ENCODE measurements around the gene NTF3. TPM values are rescaled to one million over a fixed set of nuclear protein-coding genes. Genes with fewer than 3 reads are reported as not detected.

The NTF3 gene
- total and polyA plus RNA-seq, 2 donors (not counting 1 experiment from before 2014, with no cell fraction given), result not detected

GRCh38 chr12:5440978-5441377 lies 9.1 kb downstream of the NTF3 start:
- peak; percentile 71 for DNase-seq
- TF ChIP-seq EZH2 (IDR thresholded peaks at IDR 0.05; ENCODE audit: borderline replicate concordance, insufficient read depth, low read depth, low read length, poor library complexity, severe bottlenecking) (no peak), CTCF (IDR thresholded peaks at IDR 0.05) (no peak)
- Mint-ChIP-seq H3K27me3 (peaks cover 41% of the 10 kb centered on the region), H3K4me1 (peaks cover 20% of the 10 kb centered on the region), H3K27ac (no peak overlapping the region), H3K4me3 (peak overlapping the region; percentile 6), H3K9me3 (ENCODE audit: insufficient read depth) (no peaks in the 10 kb centered on the region)
- H3K9me3 ChIP-seq (ENCODE audit: control extremely low read depth in 1 of 3, control insufficient read depth in 2 of 3, insufficient read depth in 1 of 3, low read length in 2 of 3), result no peaks in the 10 kb centered on the region
- no peaks in the 10 kb centered on the region for H3K79me2 ChIP-seq (ENCODE audit: control insufficient read depth, insufficient read depth, low read length)
- H3K9ac ChIP-seq (ENCODE audit: low read length), result no peak overlapping the region
- H3K4me2 ChIP-seq (replicated peaks; ENCODE audit: low read depth, low read length, poor library complexity, severe bottlenecking), result peak overlapping the region; percentile 36
- H3K36me3 ChIP-seq (replicated peaks in 1 of 2; ENCODE audit: control extremely low read depth in 1 of 2, control insufficient read depth in 1 of 2, extremely low read depth in 1 of 2, insufficient read depth in 2 of 2, low read length in 1 of 2), result no peaks in the 10 kb centered on the region
- POLR2A ChIA-PET, result no interaction called here
- WGBS (ENCODE audit: insufficient coverage), result 60% methylated on average over 1 of the region's 7 CpGs
- H2AFZ ChIP-seq (ENCODE audit: insufficient read depth, low read depth, low read length, poor library complexity, severe bottlenecking), result no peak overlapping the region
- no peak for ATAC-seq (ENCODE audit: low read depth)
- H4K20me1 ChIP-seq (ENCODE audit: control insufficient read depth, insufficient read depth, low read length, poor library complexity, severe bottlenecking), result no peaks in the 10 kb centered on the region
- CTCF ChIA-PET, result no interaction called here
- H3K27ac ChIP-seq (ENCODE audit: low read length in 2 of 2), result no peak overlapping the region
- H3K4me3 ChIP-seq (ENCODE audit: control extremely low read depth in 1 of 5, extremely low read depth in 1 of 5, insufficient read depth in 1 of 5, low read depth in 2 of 5, low read length in 4 of 5), result no peak overlapping the region
- H3K27me3 ChIP-seq (replicated peaks in 1 of 4; ENCODE audit: control extremely low read depth in 1 of 4, control insufficient read depth in 3 of 4, insufficient read depth in 4 of 4, low read length in 3 of 4), result peaks cover 0 to 16% (median 0%) of the 10 kb centered on the region in 4 experiments
- peaks cover 23 to 37% of the 10 kb centered on the region in 2 donors for H3K4me1 ChIP-seq (ENCODE audit: control insufficient read depth in 2 of 2, insufficient read depth in 2 of 2, low read length in 2 of 2)
- intact Hi-C loops (cut with micrococcal nuclease), result no loop called here

DNA sequence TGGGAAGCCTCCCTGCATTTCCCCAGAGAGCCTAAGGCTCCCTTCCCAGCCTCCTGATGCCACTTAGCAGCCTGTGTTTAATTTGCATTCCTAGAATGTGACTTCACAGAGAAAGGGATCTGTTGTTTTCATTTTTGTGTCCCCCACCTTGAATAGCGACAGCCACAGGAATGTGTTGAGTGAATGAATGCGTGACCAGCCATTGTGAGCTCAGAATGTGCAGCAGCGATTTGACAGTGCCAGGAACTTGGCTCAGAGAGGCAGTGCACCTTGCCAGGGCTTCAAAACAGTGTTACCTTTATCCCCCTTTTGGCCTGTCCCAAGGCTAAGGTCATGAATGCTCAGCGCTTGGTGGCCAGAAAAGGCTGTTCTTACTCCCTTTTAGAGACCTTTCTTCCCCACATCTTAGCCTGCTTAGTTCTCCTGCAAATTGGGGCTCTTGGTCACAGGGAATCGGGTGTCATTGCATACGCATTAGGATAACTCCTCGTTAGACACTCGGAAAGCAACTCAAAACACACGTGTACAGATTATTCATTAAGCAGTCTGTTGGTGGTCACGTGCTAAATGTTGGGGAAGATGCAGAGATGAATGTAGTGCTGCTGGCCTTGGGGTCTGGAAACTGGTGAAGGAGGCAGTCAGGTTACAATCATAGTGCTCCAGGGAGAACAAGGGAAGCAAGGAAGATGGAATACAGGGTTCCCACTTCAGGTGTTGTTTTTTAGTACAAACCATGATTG lies 9.8 kb downstream of the NTF3 start:
- CTCF ChIA-PET, result no interaction called here

More for the DNA sequence above, 9.8 kb downstream of the NTF3 start:
- H3K4me3 ChIP-seq (ENCODE audit: control extremely low read depth in 1 of 5, extremely low read depth in 1 of 5, insufficient read depth in 1 of 5, low read depth in 2 of 5, low read length in 4 of 5), result no peak overlapping the region
- no peaks in the 10 kb centered on the region for H3K36me3 ChIP-seq (replicated peaks in 1 of 2; ENCODE audit: control extremely low read depth in 1 of 2, control insufficient read depth in 1 of 2, extremely low read depth in 1 of 2, insufficient read depth in 2 of 2, low read length in 1 of 2)
- H3K27ac ChIP-seq (ENCODE audit: low read length in 2 of 2), result no peak overlapping the region
- H3K4me1 Mint-ChIP-seq, result peaks cover 20% of the 10 kb centered on the region
- no peak overlapping the region for H3K9ac ChIP-seq (ENCODE audit: low read length)
- DNase-seq (no peak), ATAC-seq (ENCODE audit: low read depth) (no peak)
- intact Hi-C loops (cut with micrococcal nuclease), result no loop called here
- WGBS (ENCODE audit: insufficient coverage), result 86% methylated on average over 10 of the region's 10 CpGs
- no peak overlapping the region for H2AFZ ChIP-seq (ENCODE audit: insufficient read depth, low read depth, low read length, poor library complexity, severe bottlenecking)
- peak overlapping the region; percentile 36 for H3K4me2 ChIP-seq (replicated peaks; ENCODE audit: low read depth, low read length, poor library complexity, severe bottlenecking)
- H3K9me3 Mint-ChIP-seq (ENCODE audit: insufficient read depth), result no peaks in the 10 kb centered on the region
- H3K27me3 ChIP-seq (replicated peaks in 1 of 4; ENCODE audit: control extremely low read depth in 1 of 4, control insufficient read depth in 3 of 4, insufficient read depth in 4 of 4, low read length in 3 of 4), result peaks cover 0 to 18% (median 0%) of the 10 kb centered on the region in 4 experiments
- H3K9me3 ChIP-seq (ENCODE audit: control extremely low read depth in 1 of 3, control insufficient read depth in 2 of 3, insufficient read depth in 1 of 3, low read length in 2 of 3), result no peaks in the 10 kb centered on the region
- H3K4me1 ChIP-seq (ENCODE audit: control insufficient read depth in 2 of 2, insufficient read depth in 2 of 2, low read length in 2 of 2), result peaks cover 23 to 42% of the 10 kb centered on the region in 2 donors
- no peak overlapping the region for H3K27ac Mint-ChIP-seq
- POLR2A ChIA-PET, result no interaction called here
- no peak overlapping the region for H3K4me3 Mint-ChIP-seq
- TF ChIP-seq CTCF (IDR thresholded peaks at IDR 0.05) (no peak), EZH2 (IDR thresholded peaks at IDR 0.05; ENCODE audit: borderline replicate concordance, insufficient read depth, low read depth, low read length, poor library complexity, severe bottlenecking) (no peak)
- peaks cover 41% of the 10 kb centered on the region for H3K27me3 Mint-ChIP-seq
- H4K20me1 ChIP-seq (ENCODE audit: control insufficient read depth, insufficient read depth, low read length, poor library complexity, severe bottlenecking), result no peaks in the 10 kb centered on the region
- no peaks in the 10 kb centered on the region for H3K79me2 ChIP-seq (ENCODE audit: control insufficient read depth, insufficient read depth, low read length)

Measured in B cell (primary cell).